HG02981 (cell line): Measurements from ENCODE around the gene PIGO.

Source experiments
- ATAC-seq: cut with Tn5 transposase; IDR thresholded peaks from one replicate; pipeline ENCODE4 v1.9.1; 2021; ENCODE audit warnings: mild to moderate bottlenecking, moderate library complexity; ENCODE audit not compliant: unreplicated experiment

Gene PIGO

GRCh38 chr9:35107297-35108290, 11.2 kb upstream of the PIGO start:
- no peak for ATAC-seq

- no peak for ATAC-seq
These were observed 9.9 kb upstream of the PIGO start for GRCh38 chr9:35106343-35106730.

GRCh38 chr9:35105571-35106342, 9.4 kb upstream of the PIGO start:
- no peak for ATAC-seq

GRCh38 chr9:35105126-35105525, 8.7 kb upstream of the PIGO start:
- ATAC-seq: no peak

GRCh38 chr9:35104586-35104985, 8.2 kb upstream of the PIGO start:
- no peak for ATAC-seq

GRCh38 chr9:35103660-35104191, 7.3 kb upstream of the PIGO start:
- ATAC-seq: no peak

GRCh38 chr9:35102769-35103659, 6.6 kb upstream of the PIGO start, which contains the start of gene STOML2:
Gene STOML2 (minus strand): TSS chr9:35103131. CDS start chr9:35103094, 37 bp downstream.
- ATAC-seq: peak; percentile 92

GRCh38 chr9:35102465-35102768, 6.0 kb upstream of the PIGO start:
- ATAC-seq: no peak

GRCh38 chr9:35097573-35097972, 1.2 kb upstream of the PIGO start:
- ATAC-seq: no peak

- ATAC-seq: no peak
These were observed 4.9 kb downstream of the PIGO start for GRCh38 chr9:35091536-35091935.

GRCh38 chr9:35089434-35089833, 7.0 kb downstream of the PIGO start:
- ATAC-seq: no peak

GRCh38 chr9:35085078-35085477, 11.3 kb downstream of the PIGO start:
- ATAC-seq: no peak

- peak; percentile 78 for ATAC-seq
These were observed 16.7 kb downstream of the PIGO start, which contains the start of gene FANCG for GRCh38 chr9:35079426-35080341. Gene FANCG (minus strand): TSS chr9:35079942. CDS start chr9:35079524, 418 bp downstream.

GRCh38 chr9:35079041-35079425, 17.4 kb downstream of the PIGO start:
- ATAC-seq: no peak

GRCh38 chr9:35078066-35078465, 18.3 kb downstream of the PIGO start:
- no peak for ATAC-seq

- ATAC-seq: no peak
These were observed 19.5 kb downstream of the PIGO start for GRCh38 chr9:35076848-35077247.

GRCh38 chr9:35075358-35075757, 21.0 kb downstream of the PIGO start:
- ATAC-seq: no peak

GRCh38 chr9:35074791-35075190, 21.6 kb downstream of the PIGO start:
- ATAC-seq: no peak

- no peak for ATAC-seq
These were observed 22.2 kb downstream of the PIGO start for GRCh38 chr9:35074141-35074540.

GRCh38 chr9:35073279-35073612, 23.1 kb downstream of the PIGO start:
- no peak for ATAC-seq
